Erythroblast (primary cell): ENCODE results near the gene DIPK1C.

Experiments used
- DNase-seq, 2 experiments: peaks; one replicate each; lab custom pipeline; 2025; lab: John Stamatoyannopoulos, UW
- GATA1 ChIP-seq: IDR thresholded peaks from 2 replicates; pipeline ENCODE4 v1.6.1; 2011; ENCODE audit warnings: low read depth, mild to moderate bottlenecking, control low read depth, low read length, moderate library complexity
- POLR2A ChIP-seq: IDR thresholded peaks from 2 replicates; pipeline ENCODE4 v1.6.1; 2011; ENCODE audit warnings: mild to moderate bottlenecking, low read length

The DIPK1C gene

GRCh38 chr18:74453642-74454198 lies 3.4 kb downstream of the DIPK1C start:
- TF ChIP-seq POLR2A, result no peak
- no peak for TF ChIP-seq GATA1
- no peak for DNase-seq

GRCh38 chr18:74453016-74453566 lies 4.0 kb downstream of the DIPK1C start:
- TF ChIP-seq GATA1, result no peak
- no peak for DNase-seq

GRCh38 chr18:74451148-74451547 lies 6.0 kb downstream of the DIPK1C start:
- TF ChIP-seq POLR2A (no peak), GATA1 (no peak)
- no peak for DNase-seq

GRCh38 chr18:74450626-74451025 lies 6.5 kb downstream of the DIPK1C start:
- no peak for DNase-seq
- TF ChIP-seq GATA1, result no peak
- TF ChIP-seq POLR2A, result no peak

- DNase-seq, result no peak
- TF ChIP-seq POLR2A, result no peak
- TF ChIP-seq GATA1, result no peak
Measured at GRCh38 chr18:74447404-74448152, 9.5 kb downstream of the DIPK1C start.

GRCh38 chr18:74446631-74447403 lies 10.3 kb downstream of the DIPK1C start:
- TF ChIP-seq GATA1, result no peak
- no peak for TF ChIP-seq POLR2A
- DNase-seq, result no peak

GRCh38 chr18:74446178-74446577 lies 10.9 kb downstream of the DIPK1C start:
- TF ChIP-seq POLR2A (no peak), GATA1 (no peak)

GRCh38 chr18:74445585-74445984 lies 11.5 kb downstream of the DIPK1C start:
- no peak for DNase-seq
- TF ChIP-seq POLR2A, result no peak
- TF ChIP-seq GATA1, result no peak

More at GRCh38 chr18:74446178-74446577, 10.9 kb downstream of the DIPK1C start:
- DNase-seq, result no peak

GRCh38 chr18:74444104-74444503 lies 13.0 kb downstream of the DIPK1C start:
- TF ChIP-seq GATA1 (no peak), POLR2A (no peak)
- no peak for DNase-seq

- DNase-seq, result no peak
- TF ChIP-seq GATA1 (no peak), POLR2A (no peak)
Measured at GRCh38 chr18:74440808-74441427, 16.2 kb downstream of the DIPK1C start.

- DNase-seq, result no peak
Measured at GRCh38 chr18:74438091-74438490, 19.0 kb downstream of the DIPK1C start.

GRCh38 chr18:74436158-74436769 lies 20.8 kb downstream of the DIPK1C start:
- DNase-seq, result no peak

More at GRCh38 chr18:74438091-74438490, 19.0 kb downstream of the DIPK1C start:
- TF ChIP-seq POLR2A (no peak), GATA1 (no peak)

GRCh38 chr18:74435740-74436139 lies 21.4 kb downstream of the DIPK1C start:
- TF ChIP-seq GATA1 (no peak), POLR2A (no peak)
- no peak for DNase-seq

More at GRCh38 chr18:74436158-74436769, 20.8 kb downstream of the DIPK1C start:
- TF ChIP-seq POLR2A (no peak), GATA1 (no peak)

- TF ChIP-seq POLR2A, result no peak
- no peak for TF ChIP-seq GATA1
- no peak for DNase-seq
Measured at GRCh38 chr18:74434466-74434865, 22.6 kb downstream of the DIPK1C start.
